Measurements from ENCODE around the gene WSCD2. TPM values are rescaled to one million over a fixed set of nuclear protein-coding genes. Genes with fewer than 3 reads are reported as not detected.

The WSCD2 gene
- total and polyA plus RNA-seq, 12 donors: 0.01 to 2.8 (median 0.44) TPM; not detected in 3

GRCh38 chr12:108211157-108211556 lies 82.1 kb downstream of the WSCD2 start:
- Histone ChIP-seq H3K36me3 (no peaks in the 10 kb centered on the region), H3K4me3 (no peak overlapping the region), H3K9me3 (no peaks in the 10 kb centered on the region), H3K27me3 (peaks cover 0 to 59% (median 7%) of the 10 kb centered on the region in 7 donors), H3K4me1 (no peaks in the 10 kb centered on the region), H3K27ac (no peak overlapping the region)
- 14 to 23% methylated on average over 2 of the region's 2 CpGs for WGBS, 2 donors
- intact Hi-C loops (cut with DNase I): no loop called here
- TF ChIP-seq CTCF (IDR thresholded peaks at IDR 0.05): no peak
- DNase-seq (no peak), ATAC-seq (no peak)

GRCh38 chr12:108213871-108214445 lies 84.9 kb downstream of the WSCD2 start:
- no peaks in the 10 kb centered on the region for H3K36me3 ChIP-seq
- no peak for ATAC-seq
- no peak for TF ChIP-seq CTCF (IDR thresholded peaks at IDR 0.05)
- H3K9me3 ChIP-seq: no peaks in the 10 kb centered on the region
- no peaks in the 10 kb centered on the region for H3K4me1 ChIP-seq
- intact Hi-C loops (cut with DNase I): no loop called here
- 68% methylated on average over 6 of the region's 6 CpGs for WGBS, 2 donors
- no peak overlapping the region for H3K27ac ChIP-seq
- peaks cover 0 to 61% (median 7%) of the 10 kb centered on the region in 7 donors for H3K27me3 ChIP-seq
- H3K4me3 ChIP-seq: no peak overlapping the region
- DNase-seq: no peak

- Histone ChIP-seq H3K27me3 (peaks cover 0 to 56% (median 7%) of the 10 kb centered on the region in 7 donors), H3K4me1 (no peaks in the 10 kb centered on the region), H3K36me3 (no peaks in the 10 kb centered on the region), H3K27ac (no peak overlapping the region), H3K9me3 (no peaks in the 10 kb centered on the region), H3K4me3 (no peak overlapping the region)
- DNase-seq (peak; percentile 27 to 33), ATAC-seq (no peak)
- no peak for TF ChIP-seq CTCF (IDR thresholded peaks at IDR 0.05)
- 32 to 39% methylated on average over 4 of the region's 4 CpGs for WGBS, 2 donors
- intact Hi-C loops (cut with DNase I): no loop called here
Observed at GRCh38 chr12:108214486-108214885, 85.4 kb downstream of the WSCD2 start.

GRCh38 chr12:108215458-108215857 lies 86.4 kb downstream of the WSCD2 start:
- Histone ChIP-seq H3K4me3 (no peak overlapping the region), H3K27ac (no peak overlapping the region), H3K36me3 (no peaks in the 10 kb centered on the region), H3K9me3 (no peaks in the 10 kb centered on the region), H3K27me3 (peaks cover 0 to 46% (median 7%) of the 10 kb centered on the region in 7 donors), H3K4me1 (no peaks in the 10 kb centered on the region)
- 77 to 92% methylated on average over 3 of the region's 3 CpGs for WGBS, 2 donors
- DNase-seq (no peak), ATAC-seq (no peak)
- intact Hi-C loops (cut with DNase I): no loop called here
- no peak for TF ChIP-seq CTCF (IDR thresholded peaks at IDR 0.05)

Measured in heart right ventricle (tissue), 16 donors.